ENCODE results near the gene CSF1.

Gene CSF1

DNA sequence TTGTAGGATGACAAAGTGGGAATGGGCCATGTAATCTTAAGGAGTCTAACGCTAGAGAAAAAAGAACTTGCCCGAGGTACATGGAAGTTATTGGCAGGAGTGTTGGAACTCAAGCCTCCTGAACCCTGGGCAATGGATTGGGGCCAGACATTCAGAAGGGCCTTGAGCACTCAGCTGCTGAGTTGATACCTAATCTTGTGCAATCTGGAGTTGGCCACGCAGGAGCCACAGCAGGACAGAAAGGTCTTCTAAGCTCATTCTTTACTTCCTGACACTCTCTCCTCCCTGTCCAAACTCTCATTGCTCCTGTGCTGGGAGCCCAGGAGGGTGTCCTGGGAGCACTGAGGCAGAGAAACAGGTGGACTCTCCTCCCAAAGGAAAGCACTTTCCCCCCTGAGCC lies 25.1 kb upstream of the CSF1 start:
- Histone ChIP-seq H3K4me3 (ENCODE audit: low read length in 2 of 2) (no peak overlapping the region), H2BK120ac (ENCODE audit: low read depth, low read length) (no peak overlapping the region), H3K9ac (ENCODE audit: low read depth, low read length, poor library complexity) (no peak overlapping the region), H3K79me1 (ENCODE audit: low read depth, low read length) (no peaks in the 10 kb centered on the region), H3K4me2 (ENCODE audit: insufficient read depth, low read length, poor library complexity, severe bottlenecking) (no peak overlapping the region), H4K91ac (ENCODE audit: low read depth, low read length, poor library complexity) (no peak overlapping the region), H2BK5ac (ENCODE audit: low read length) (no peak overlapping the region), H3K23ac (ENCODE audit: low read depth, low read length, poor library complexity) (no peak overlapping the region), H3K27ac (replicated peaks; ENCODE audit: low read length) (no peak overlapping the region), H2BK12ac (ENCODE audit: low read length) (no peak overlapping the region), H2AK5ac (ENCODE audit: low read depth, low read length) (no peak overlapping the region), H3K4ac (ENCODE audit: low read length) (no peak overlapping the region), H3K4me1 (ENCODE audit: control insufficient read depth in 2 of 2, insufficient read depth in 1 of 2, low read depth in 1 of 2, low read length in 2 of 2) (peaks cover 7 to 16% of the 10 kb centered on the region in 2 donors), H3K27me3 (ENCODE audit: control insufficient read depth in 3 of 3, insufficient read depth in 3 of 3, low read depth in 1 of 3, low read length in 3 of 3) (peaks cover 0 to 4% (median 0%) of the 10 kb centered on the region in 3 experiments), H3K18ac (ENCODE audit: low read length) (no peak overlapping the region), H4K8ac (ENCODE audit: low read depth, low read length) (no peak overlapping the region), H3K36me3 (replicated peaks in 1 of 2; ENCODE audit: control insufficient read depth in 2 of 2, insufficient read depth in 2 of 2, low read length in 2 of 2) (no peaks in the 10 kb centered on the region), H2BK15ac (ENCODE audit: low read length) (no peak overlapping the region), H3K14ac (ENCODE audit: low read length) (no peak overlapping the region), H2AFZ (ENCODE audit: low read length) (no peak overlapping the region), H3K9me3 (replicated peaks in 1 of 2; ENCODE audit: control insufficient read depth in 2 of 2, insufficient read depth in 1 of 2, low read depth in 1 of 2, low read length in 2 of 2) (no peaks in the 10 kb centered on the region)
- no peak for DNase-seq (ENCODE audit: low spot score)
- WGBS, 2 donors (ENCODE audit: extremely low coverage in 2 of 2, insufficient read length in 2 of 2, insufficient replicate concordance in 1 of 2): no CpG with 5 or more reads among the region's 3 CpGs

DNA sequence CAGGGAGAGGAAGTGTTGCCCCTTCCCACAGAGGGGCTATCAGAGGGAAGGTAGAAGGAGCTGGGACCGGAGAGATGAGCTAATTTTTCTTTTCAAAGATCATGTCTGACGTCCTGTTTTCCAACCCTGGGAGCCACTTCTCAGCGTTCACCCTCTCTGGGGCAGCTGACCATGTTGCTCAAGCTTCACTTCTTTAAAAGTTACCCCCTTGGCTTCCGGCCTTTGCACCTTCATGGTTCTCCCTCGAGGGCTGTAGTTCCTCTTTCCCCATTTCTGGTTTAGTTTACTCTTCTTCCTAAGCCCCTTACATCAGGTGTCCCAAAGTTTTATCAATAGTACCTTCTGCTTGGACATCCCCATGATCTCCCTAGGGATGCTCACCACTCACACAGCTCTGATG lies 23.8 kb upstream of the CSF1 start:
- DNase-seq (ENCODE audit: low spot score): no peak
- H2BK5ac ChIP-seq (ENCODE audit: low read length): no peak overlapping the region
- no peak overlapping the region for H3K4ac ChIP-seq (ENCODE audit: low read length)
- H2AK5ac ChIP-seq (ENCODE audit: low read depth, low read length): no peak overlapping the region
- H4K91ac ChIP-seq (ENCODE audit: low read depth, low read length, poor library complexity): no peak overlapping the region
- H3K18ac ChIP-seq (ENCODE audit: low read length): no peak overlapping the region
- no peaks in the 10 kb centered on the region for H3K9me3 ChIP-seq (replicated peaks in 1 of 2; ENCODE audit: control insufficient read depth in 2 of 2, insufficient read depth in 1 of 2, low read depth in 1 of 2, low read length in 2 of 2)
- H3K9ac ChIP-seq (ENCODE audit: low read depth, low read length, poor library complexity): no peak overlapping the region
- H3K4me2 ChIP-seq (ENCODE audit: insufficient read depth, low read length, poor library complexity, severe bottlenecking): no peak overlapping the region
- no peak overlapping the region for H3K4me3 ChIP-seq (ENCODE audit: low read length in 2 of 2)
- no peaks in the 10 kb centered on the region for H3K79me1 ChIP-seq (ENCODE audit: low read depth, low read length)
- H2BK15ac ChIP-seq (ENCODE audit: low read length): no peak overlapping the region
- no peak overlapping the region for H4K8ac ChIP-seq (ENCODE audit: low read depth, low read length)
- no peak overlapping the region for H3K23ac ChIP-seq (ENCODE audit: low read depth, low read length, poor library complexity)
- peaks cover 0 to 4% (median 0%) of the 10 kb centered on the region in 3 experiments for H3K27me3 ChIP-seq (ENCODE audit: control insufficient read depth in 3 of 3, insufficient read depth in 3 of 3, low read depth in 1 of 3, low read length in 3 of 3)
- H2BK12ac ChIP-seq (ENCODE audit: low read length): no peak overlapping the region
- peaks cover 5 to 11% of the 10 kb centered on the region in 2 donors for H3K4me1 ChIP-seq (ENCODE audit: control insufficient read depth in 2 of 2, insufficient read depth in 1 of 2, low read depth in 1 of 2, low read length in 2 of 2)
- no CpG with 5 or more reads among the region's 5 CpGs for WGBS, 2 donors (ENCODE audit: extremely low coverage in 2 of 2, insufficient read length in 2 of 2, insufficient replicate concordance in 1 of 2)
- H2AFZ ChIP-seq (ENCODE audit: low read length): no peak overlapping the region
- H3K36me3 ChIP-seq (replicated peaks in 1 of 2; ENCODE audit: control insufficient read depth in 2 of 2, insufficient read depth in 2 of 2, low read length in 2 of 2): no peaks in the 10 kb centered on the region
- H3K27ac ChIP-seq (replicated peaks; ENCODE audit: low read length): no peak overlapping the region
- no peak overlapping the region for H2BK120ac ChIP-seq (ENCODE audit: low read depth, low read length)
- no peak overlapping the region for H3K14ac ChIP-seq (ENCODE audit: low read length)

- H3K4ac ChIP-seq (ENCODE audit: low read length): no peak overlapping the region
- no CpG with 5 or more reads among the region's 8 CpGs for WGBS, 2 donors (ENCODE audit: extremely low coverage in 2 of 2, insufficient read length in 2 of 2, insufficient replicate concordance in 1 of 2)
- no peak overlapping the region for H2BK5ac ChIP-seq (ENCODE audit: low read length)
- no peak overlapping the region for H3K23ac ChIP-seq (ENCODE audit: low read depth, low read length, poor library complexity)
- H4K8ac ChIP-seq (ENCODE audit: low read depth, low read length): no peak overlapping the region
- H2BK12ac ChIP-seq (ENCODE audit: low read length): no peak overlapping the region
- H4K91ac ChIP-seq (ENCODE audit: low read depth, low read length, poor library complexity): no peak overlapping the region
- no peaks in the 10 kb centered on the region for H3K9me3 ChIP-seq (replicated peaks in 1 of 2; ENCODE audit: control insufficient read depth in 2 of 2, insufficient read depth in 1 of 2, low read depth in 1 of 2, low read length in 2 of 2)
- no peak overlapping the region for H2BK15ac ChIP-seq (ENCODE audit: low read length)
- H3K79me1 ChIP-seq (ENCODE audit: low read depth, low read length): no peaks in the 10 kb centered on the region
- no peak overlapping the region for H2BK120ac ChIP-seq (ENCODE audit: low read depth, low read length)
- H2AFZ ChIP-seq (ENCODE audit: low read length): no peak overlapping the region
- DNase-seq (ENCODE audit: low spot score): no peak
- no peak overlapping the region for H2AK5ac ChIP-seq (ENCODE audit: low read depth, low read length)
- peaks cover 5 to 10% of the 10 kb centered on the region in 2 donors for H3K4me1 ChIP-seq (ENCODE audit: control insufficient read depth in 2 of 2, insufficient read depth in 1 of 2, low read depth in 1 of 2, low read length in 2 of 2)
- no peak overlapping the region for H3K14ac ChIP-seq (ENCODE audit: low read length)
- H3K18ac ChIP-seq (ENCODE audit: low read length): no peak overlapping the region
- H3K4me2 ChIP-seq (ENCODE audit: insufficient read depth, low read length, poor library complexity, severe bottlenecking): no peak overlapping the region
- H3K27me3 ChIP-seq (ENCODE audit: control insufficient read depth in 3 of 3, insufficient read depth in 3 of 3, low read depth in 1 of 3, low read length in 3 of 3): peaks cover 0 to 4% (median 0%) of the 10 kb centered on the region in 3 experiments
- no peak overlapping the region for H3K27ac ChIP-seq (replicated peaks; ENCODE audit: low read length)
- H3K4me3 ChIP-seq (ENCODE audit: low read length in 2 of 2): no peak overlapping the region
- H3K9ac ChIP-seq (ENCODE audit: low read depth, low read length, poor library complexity): no peak overlapping the region
- H3K36me3 ChIP-seq (replicated peaks in 1 of 2; ENCODE audit: control insufficient read depth in 2 of 2, insufficient read depth in 2 of 2, low read length in 2 of 2): no peaks in the 10 kb centered on the region
Measured at GRCh38 chr1:109887271-109887670, 23.4 kb upstream of the CSF1 start.

DNA sequence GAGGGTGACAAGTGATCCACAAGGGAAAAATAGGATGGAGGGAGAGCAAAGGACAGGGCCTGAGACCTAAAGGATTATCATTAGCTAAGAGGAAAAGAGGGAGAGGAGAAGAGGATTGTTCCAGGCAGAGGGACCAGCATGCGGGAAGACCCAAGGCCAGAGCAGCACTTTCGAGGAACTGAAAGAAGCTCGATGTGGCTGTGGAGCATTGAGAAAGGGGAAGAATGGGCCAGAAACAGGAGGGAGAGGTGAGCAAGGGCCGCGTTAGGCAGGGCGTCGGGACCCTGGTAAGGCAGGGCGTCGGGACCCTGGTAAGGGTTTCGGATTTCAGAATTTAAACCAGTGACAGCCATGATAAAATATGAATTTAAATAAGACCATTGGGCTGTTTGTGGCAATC lies 22.8 kb upstream of the CSF1 start:
- Histone ChIP-seq H2AFZ (ENCODE audit: low read length) (no peak overlapping the region), H4K8ac (ENCODE audit: low read depth, low read length) (no peak overlapping the region), H2BK15ac (ENCODE audit: low read length) (no peak overlapping the region), H2BK120ac (ENCODE audit: low read depth, low read length) (no peak overlapping the region), H3K4ac (ENCODE audit: low read length) (no peak overlapping the region), H3K9me3 (replicated peaks in 1 of 2; ENCODE audit: control insufficient read depth in 2 of 2, insufficient read depth in 1 of 2, low read depth in 1 of 2, low read length in 2 of 2) (no peaks in the 10 kb centered on the region), H3K23ac (ENCODE audit: low read depth, low read length, poor library complexity) (no peak overlapping the region), H3K79me1 (ENCODE audit: low read depth, low read length) (no peaks in the 10 kb centered on the region), H3K4me2 (ENCODE audit: insufficient read depth, low read length, poor library complexity, severe bottlenecking) (no peak overlapping the region), H3K27ac (replicated peaks; ENCODE audit: low read length) (no peak overlapping the region), H3K4me1 (ENCODE audit: control insufficient read depth in 2 of 2, insufficient read depth in 1 of 2, low read depth in 1 of 2, low read length in 2 of 2) (peaks cover 4 to 8% of the 10 kb centered on the region in 2 donors), H3K36me3 (replicated peaks in 1 of 2; ENCODE audit: control insufficient read depth in 2 of 2, insufficient read depth in 2 of 2, low read length in 2 of 2) (no peaks in the 10 kb centered on the region), H4K91ac (ENCODE audit: low read depth, low read length, poor library complexity) (no peak overlapping the region), H2BK12ac (ENCODE audit: low read length) (no peak overlapping the region), H3K4me3 (ENCODE audit: low read length in 2 of 2) (no peak overlapping the region), H3K18ac (ENCODE audit: low read length) (no peak overlapping the region), H3K9ac (ENCODE audit: low read depth, low read length, poor library complexity) (no peak overlapping the region), H2BK5ac (ENCODE audit: low read length) (no peak overlapping the region), H3K14ac (ENCODE audit: low read length) (no peak overlapping the region), H2AK5ac (ENCODE audit: low read depth, low read length) (no peak overlapping the region), H3K27me3 (ENCODE audit: control insufficient read depth in 3 of 3, insufficient read depth in 3 of 3, low read depth in 1 of 3, low read length in 3 of 3) (peaks cover 0 to 4% (median 0%) of the 10 kb centered on the region in 3 experiments)
- no peak for DNase-seq (ENCODE audit: low spot score)
- no CpG with 5 or more reads among the region's 10 CpGs for WGBS, 2 donors (ENCODE audit: extremely low coverage in 2 of 2, insufficient read length in 2 of 2, insufficient replicate concordance in 1 of 2)

All from neuronal stem cell (in vitro differentiated cells).